HEK293 (cell line): ENCODE measurements around the gene ANO2.

ENCODE experiments used
- CTCF ChIA-PET: fragments of 350-600 bp; formaldehyde crosslinking; extraction: SDS; loops from one replicate; lab custom pipeline; 2021; ENCODE audit warnings: antibody characterized with exemption; lab: Yijun Ruan, JAX
- POLR2A ChIA-PET: fragments of 300-600 bp; formaldehyde crosslinking; extraction: SDS; loops from one replicate; lab custom pipeline; 2020; ENCODE audit warnings: antibody characterized with exemption, inconsistent platforms; lab: Yijun Ruan, JAX
- H3K27ac ChIP-seq: fragments of 200-500 bp; sonication (Bioruptor generic); 2 replicates; pipeline ENCODE4 v1.5.1; 2014; ENCODE audit warnings: low read depth, low read length, control low read depth, inconsistent platforms; ENCODE audit errors: extremely low read depth
- H3K36me3 ChIP-seq, 2 experiments: fragments of 200-500 bp in 1 of 2; sonication (Bioruptor generic) in 1 of 2; 1 replicate in 1 of 2; 2 replicates in 1 of 2; pipeline ENCODE4 v1.5.1; 2014 to 2017; ENCODE audit warnings: inconsistent platforms in 2 of 2, low read length in 2 of 2; ENCODE audit not compliant: control insufficient read depth in 2 of 2, insufficient read depth in 1 of 2
- H3K4me1 ChIP-seq: fragments of 200-500 bp; sonication (Bioruptor generic); 2 replicates; pipeline ENCODE4 v1.5.1; 2014; ENCODE audit warnings: mild to moderate bottlenecking, low read length, inconsistent platforms; ENCODE audit not compliant: control insufficient read depth, insufficient read depth
- H3K4me3 ChIP-seq: 2 replicates; pipeline ENCODE4 v1.5.1; 2011; ENCODE audit warnings: low read depth, mild to moderate bottlenecking, control low read depth, low read length, moderate library complexity
- H3K9me3 ChIP-seq: fragments of 200-500 bp; sonication (Bioruptor generic); 2 replicates; pipeline ENCODE4 v1.5.1; 2014; ENCODE audit warnings: low read depth, low read length, inconsistent platforms; ENCODE audit not compliant: control insufficient read depth, insufficient read depth
- FEZF1 ChIP-seq: fragments of 450-650 bp; formaldehyde crosslinking; IDR thresholded peaks from 2 replicates; pipeline ENCODE4 v1.5.1; 2016; ENCODE audit warnings: missing biosample characterization, missing genetic modification characterization
- GFI1B ChIP-seq: fragments of 450-650 bp; formaldehyde crosslinking; IDR thresholded peaks from 2 replicates; pipeline ENCODE4 v1.5.1; 2016; ENCODE audit warnings: missing biosample characterization, missing genetic modification characterization
- HOXD13 ChIP-seq: sonication (generic); formaldehyde crosslinking; IDR thresholded peaks from 2 replicates; pipeline ENCODE4 v1.8.0; 2022; ENCODE audit warnings: missing genetic modification reagents, borderline replicate concordance
- OSR2 ChIP-seq: fragments of 450-650 bp; formaldehyde crosslinking; IDR thresholded peaks from 2 replicates; pipeline ENCODE4 v1.5.1; 2016; ENCODE audit warnings: missing biosample characterization, missing genetic modification characterization
- PRDM1 ChIP-seq: fragments of 450-650 bp; formaldehyde crosslinking; IDR thresholded peaks from 2 replicates; pipeline ENCODE4; 2016; ENCODE audit warnings: missing biosample characterization, missing genetic modification characterization
- WT1 ChIP-seq: fragments of 450-650 bp; formaldehyde crosslinking; IDR thresholded peaks from 2 replicates; pipeline ENCODE4 v1.5.1; 2016; ENCODE audit warnings: missing biosample characterization, missing genetic modification characterization
- ZBTB17 ChIP-seq: fragments of 450-650 bp; formaldehyde crosslinking; IDR thresholded peaks from 2 replicates; pipeline ENCODE4 v1.5.1; 2016; ENCODE audit warnings: missing biosample characterization, missing genetic modification characterization
- ZBTB44 ChIP-seq: fragments of 450-650 bp; IDR thresholded peaks from 2 replicates; pipeline ENCODE4 v1.5.1; 2018; ENCODE audit warnings: missing biosample characterization, mild to moderate bottlenecking, missing genetic modification characterization
- ZBTB6 ChIP-seq: fragments of 450-650 bp; formaldehyde crosslinking; IDR thresholded peaks from 2 replicates; pipeline ENCODE4 v1.5.1; 2017; ENCODE audit warnings: missing biosample characterization, missing genetic modification characterization
- ZFP41 ChIP-seq: fragments of 450-650 bp; formaldehyde crosslinking; IDR thresholded peaks from 2 replicates; pipeline ENCODE4 v1.5.1; 2016; ENCODE audit warnings: missing biosample characterization, missing genetic modification characterization, borderline replicate concordance
- ZNF121 ChIP-seq: fragments of 450-650 bp; formaldehyde crosslinking; IDR thresholded peaks from 2 replicates; pipeline ENCODE4 v1.5.1; 2016; ENCODE audit warnings: missing biosample characterization, missing genetic modification characterization
- ZNF16 ChIP-seq: fragments of 450-650 bp; formaldehyde crosslinking; IDR thresholded peaks from 2 replicates; pipeline ENCODE4 v1.5.1; 2016; ENCODE audit warnings: low read depth, missing biosample characterization, missing genetic modification characterization
- ZNF18 ChIP-seq: fragments of 450-650 bp; formaldehyde crosslinking; IDR thresholded peaks from 2 replicates; pipeline ENCODE4 v1.5.1; 2016; ENCODE audit warnings: missing biosample characterization, missing genetic modification characterization
- ZNF239 ChIP-seq: fragments of 450-650 bp; formaldehyde crosslinking; IDR thresholded peaks from 2 replicates; pipeline ENCODE4 v1.5.1; 2016; ENCODE audit warnings: missing biosample characterization, missing genetic modification characterization
- ZNF274 ChIP-seq, 2 experiments: fragments of 200-500 bp in 1 of 2; fragments of 450-650 bp in 1 of 2; sonication (Bioruptor generic) in 1 of 2; formaldehyde crosslinking in 1 of 2; IDR thresholded peaks; 2 replicates each; pipeline versions ENCODE4 v1.5.1 to v1.6.1; 2014 to 2016; ENCODE audit warnings: borderline replicate concordance in 1 of 2, inconsistent platforms in 1 of 2, low read length in 1 of 2, missing biosample characterization in 1 of 2, missing genetic modification characterization in 1 of 2
- ZNF292 ChIP-seq: fragments of 450-650 bp; formaldehyde crosslinking; IDR thresholded peaks from 2 replicates; pipeline ENCODE4 v1.5.1; 2016; ENCODE audit warnings: low read depth, missing biosample characterization, missing genetic modification characterization, borderline replicate concordance
- ZNF37A ChIP-seq: fragments of 450-650 bp; IDR thresholded peaks from 2 replicates; pipeline ENCODE4 v1.5.1; 2018; ENCODE audit warnings: missing biosample characterization, missing genetic modification characterization
- ZNF423 ChIP-seq: fragments of 450-650 bp; formaldehyde crosslinking; IDR thresholded peaks from 2 replicates; pipeline ENCODE4 v1.5.1; 2016; ENCODE audit warnings: missing biosample characterization, missing genetic modification characterization
- ZNF426 ChIP-seq: fragments of 450-650 bp; formaldehyde crosslinking; IDR thresholded peaks from 2 replicates; pipeline ENCODE4 v1.5.1; 2017; ENCODE audit warnings: missing biosample characterization, missing genetic modification characterization, mild to moderate bottlenecking, inconsistent platforms, moderate library complexity
- ZNF518A ChIP-seq: fragments of 450-650 bp; formaldehyde crosslinking; conservative IDR thresholded peaks from 2 replicates; pipeline ENCODE4 v1.5.1; 2016; ENCODE audit warnings: low read depth, missing biosample characterization, missing genetic modification characterization
- ZNF530 ChIP-seq: fragments of 450-650 bp; formaldehyde crosslinking; IDR thresholded peaks from 2 replicates; pipeline ENCODE4 v1.5.1; 2016; ENCODE audit warnings: low read depth, missing biosample characterization, missing genetic modification characterization
- ZNF621 ChIP-seq: fragments of 450-650 bp; formaldehyde crosslinking; IDR thresholded peaks from 2 replicates; pipeline ENCODE4 v1.5.1; 2017; ENCODE audit warnings: missing biosample characterization, missing genetic modification characterization
- ZNF624 ChIP-seq: fragments of 450-650 bp; formaldehyde crosslinking; IDR thresholded peaks from 2 replicates; pipeline ENCODE4 v1.5.1; 2017; ENCODE audit warnings: missing biosample characterization, missing genetic modification characterization
- ZNF837 ChIP-seq: fragments of 450-650 bp; formaldehyde crosslinking; IDR thresholded peaks from 2 replicates; pipeline ENCODE4 v1.5.1; 2016; ENCODE audit warnings: missing biosample characterization, missing genetic modification characterization
- TF ChIP-seq, protein P1 (sequence below): fragments of 450-650 bp; formaldehyde crosslinking; IDR thresholded peaks from 2 replicates; pipeline ENCODE4 v1.5.1; 2017; ENCODE audit warnings: missing biosample characterization, mild to moderate bottlenecking, missing genetic modification characterization, moderate library complexity

The ANO2 gene

GRCh38 chr12:5808981-5809380 lies 136.1 kb downstream of the ANO2 start (continued):
- TF ChIP-seq WT1 (tag by site-specific recombination): no peak
- no peak for TF ChIP-seq ZBTB17 (tag by site-specific recombination)
- no peak for TF ChIP-seq ZNF16
- TF ChIP-seq ZNF423 (tag by site-specific recombination): no peak
- no peak for TF ChIP-seq ZNF274 (IDR thresholded peaks at IDR 0.05; ENCODE audit: low read length)
- no peak for TF ChIP-seq ZNF274 (tag by site-specific recombination; IDR thresholded peaks at IDR 0.05; ENCODE audit: borderline replicate concordance)
- TF ChIP-seq ZNF624 (tag by site-specific recombination): no peak
- TF ChIP-seq ZNF239 (tag by site-specific recombination): no peak

- H3K36me3 ChIP-seq: no peaks in the 10 kb centered on the region
- H3K9me3 ChIP-seq: no peaks in the 10 kb centered on the region
- H3K4me3 ChIP-seq: no peak overlapping the region
- CTCF ChIA-PET: interaction anchor here (0.5 to 2.4 kb wide), 5 partner anchors 10 to 868 kb away, joined by 3 to 12 read pairs (median 3); no protein-coding TSS in a partner anchor
- H3K4me1 ChIP-seq: no peaks in the 10 kb centered on the region
- TF ChIP-seq HOXD13: no peak
- TF ChIP-seq ZBTB44: no peak
- no peak for TF ChIP-seq ZNF621 (tag by site-specific recombination)
- no peak for TF ChIP-seq ZNF37A (tag by site-specific recombination)
- TF ChIP-seq PRDM1 (tag by site-specific recombination): no peak
- no peak for TF ChIP-seq ZNF518A (tag by site-specific recombination)
- TF ChIP-seq GFI1B (tag by site-specific recombination): no peak
- no peak for TF ChIP-seq ZBTB6
- TF ChIP-seq ZNF292 (tag by site-specific recombination): no peak
- no peak for TF ChIP-seq ZFP41 (tag by site-specific recombination)
- TF ChIP-seq ZNF121: no peak
- TF ChIP-seq, protein P1, sequence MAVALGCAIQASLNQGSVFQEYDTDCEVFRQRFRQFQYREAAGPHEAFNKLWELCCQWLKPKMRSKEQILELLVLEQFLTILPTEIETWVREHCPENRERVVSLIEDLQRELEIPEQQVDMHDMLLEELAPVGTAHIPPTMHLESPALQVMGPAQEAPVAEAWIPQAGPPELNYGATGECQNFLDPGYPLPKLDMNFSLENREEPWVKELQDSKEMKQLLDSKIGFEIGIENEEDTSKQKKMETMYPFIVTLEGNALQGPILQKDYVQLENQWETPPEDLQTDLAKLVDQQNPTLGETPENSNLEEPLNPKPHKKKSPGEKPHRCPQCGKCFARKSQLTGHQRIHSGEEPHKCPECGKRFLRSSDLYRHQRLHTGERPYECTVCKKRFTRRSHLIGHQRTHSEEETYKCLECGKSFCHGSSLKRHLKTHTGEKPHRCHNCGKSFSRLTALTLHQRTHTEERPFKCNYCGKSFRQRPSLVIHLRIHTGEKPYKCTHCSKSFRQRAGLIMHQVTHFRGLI (tag by site-specific recombination): no peak
- no peak for TF ChIP-seq ZNF239 (tag by site-specific recombination)
- no peak for TF ChIP-seq ZNF530 (tag by site-specific recombination)
- TF ChIP-seq FEZF1 (tag by site-specific recombination): no peak
- TF ChIP-seq ZNF18 (tag by site-specific recombination): no peak
- no peak for TF ChIP-seq OSR2
- TF ChIP-seq ZNF837 (tag by site-specific recombination): no peak
- no peak for TF ChIP-seq ZNF426 (tag by site-specific recombination)
- TF ChIP-seq, all 188 proteins: peak for 0
- H3K27ac ChIP-seq: no peak overlapping the region
- POLR2A ChIA-PET: no interaction called here
Measured at GRCh38 chr12:5807514-5808219, 137.4 kb downstream of the ANO2 start.
